PFSK-1 (cell line): ENCODE measurements around the gene GMPR.

Experiments used
- FOXP2 ChIP-seq: optimal IDR thresholded peaks from 2 replicates; pipeline ENCODE3; 2011; ENCODE audit warnings: borderline replicate concordance, control low read depth, inconsistent platforms; ENCODE audit not compliant: insufficient read depth; ENCODE audit errors: extremely low read length, extremely low read depth
- POLR2AphosphoS5 ChIP-seq: IDR thresholded peaks from 2 replicates; pipeline ENCODE4 v1.6.1; 2012; ENCODE audit warnings: low read depth, mild to moderate bottlenecking, control low read depth, low read length, moderate library complexity
- REST ChIP-seq, 2 experiments: IDR thresholded peaks; 2 replicates each; pipeline versions ENCODE4 v1.6.1 to v1.8.0; 2011 to 2012; ENCODE audit warnings: low read depth in 2 of 2, low read length in 2 of 2, control low read depth in 1 of 2, inconsistent platforms in 1 of 2, mild to moderate bottlenecking in 1 of 2, moderate library complexity in 1 of 2; ENCODE audit not compliant: insufficient read depth in 1 of 2

DNA sequence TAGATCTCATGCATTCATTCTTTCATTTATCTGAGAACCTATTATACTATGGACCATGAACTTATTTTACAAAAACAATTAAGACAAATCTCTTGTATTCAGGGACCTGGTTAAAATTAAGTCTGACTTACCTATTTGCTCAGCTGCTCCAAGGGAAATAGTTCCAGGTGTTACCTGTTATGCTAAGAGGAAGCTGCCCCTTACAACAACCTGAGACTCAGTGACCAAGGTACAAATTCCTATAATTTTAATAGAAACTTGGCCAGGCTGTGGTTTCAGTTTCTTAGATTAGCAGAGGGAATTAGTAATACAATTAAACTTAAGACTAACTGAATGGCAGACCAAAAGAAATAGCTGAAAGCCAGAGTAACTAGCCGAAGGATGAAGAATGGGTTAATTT, 48.2 kb upstream of the GMPR start:
- TF ChIP-seq POLR2AphosphoS5 (no peak), REST (IDR thresholded peaks at IDR 0.05; ENCODE audit: insufficient read depth in 1 of 2, low read depth in 2 of 2, low read length in 2 of 2) (no peak), FOXP2 (no peak)
